GM12892 (cell line): ENCODE measurements around the gene PATE1.

ENCODE experiments used
- DNase-seq: peaks from one replicate; pipeline ENCODE4 v3.0.0; 2011; ENCODE audit not compliant: insufficient read length
- FAIRE-seq: peaks from 2 replicates; lab custom pipeline; 2011; peaks lifted over from hg19 to GRCh38; lab: Jason Lieb, UNC
- POLR2A ChIP-seq: IDR thresholded peaks from 2 replicates; pipeline ENCODE4 v1.6.1; 2011; ENCODE audit warnings: low read depth, low read length, control low read depth
- POLR2AphosphoS5 ChIP-seq: IDR thresholded peaks from 2 replicates; pipeline ENCODE4 v1.6.1; 2011; ENCODE audit warnings: low read depth, low read length, control low read depth
- TAF1 ChIP-seq: IDR thresholded peaks from 2 replicates; pipeline ENCODE4 v1.6.1; 2011; ENCODE audit warnings: low read depth, mild to moderate bottlenecking, control low read depth, low read length, borderline replicate concordance

The PATE1 gene

GRCh38 chr11:125763483-125763882 lies 17.4 kb downstream of the PATE1 start:
- no peak for TF ChIP-seq TAF1
- no peak for TF ChIP-seq POLR2A
- no peak for TF ChIP-seq POLR2AphosphoS5
- no peak for DNase-seq
- FAIRE-seq, result no peak

- no peak for TF ChIP-seq TAF1
- no peak for TF ChIP-seq POLR2AphosphoS5
- no peak for TF ChIP-seq POLR2A
- FAIRE-seq (no peak), DNase-seq (no peak)
Observed at GRCh38 chr11:125766251-125766650, 20.2 kb downstream of the PATE1 start.

- FAIRE-seq, result no peak
- TF ChIP-seq POLR2A (no peak), POLR2AphosphoS5 (no peak), TAF1 (no peak)
- DNase-seq, result no peak
Observed at GRCh38 chr11:125768336-125769046, 22.4 kb downstream of the PATE1 start.

- DNase-seq, result no peak
- no peak for TF ChIP-seq POLR2A
- TF ChIP-seq TAF1, result no peak
- no peak for TF ChIP-seq POLR2AphosphoS5
- FAIRE-seq, result no peak
Observed at GRCh38 chr11:125770583-125770982, 24.5 kb downstream of the PATE1 start.

GRCh38 chr11:125772834-125773505 lies 26.9 kb downstream of the PATE1 start:
- TF ChIP-seq POLR2AphosphoS5, result no peak
- no peak for TF ChIP-seq TAF1
- no peak for TF ChIP-seq POLR2A
- DNase-seq (no peak), FAIRE-seq (no peak)

- TF ChIP-seq POLR2A (no peak), TAF1 (no peak), POLR2AphosphoS5 (no peak)
- no peak for FAIRE-seq
- no peak for DNase-seq
Observed at GRCh38 chr11:125773516-125773915, 27.4 kb downstream of the PATE1 start.

GRCh38 chr11:125777309-125777708 lies 31.2 kb downstream of the PATE1 start:
- FAIRE-seq, result no peak
- DNase-seq, result no peak
- TF ChIP-seq POLR2A (no peak), POLR2AphosphoS5 (no peak), TAF1 (no peak)

GRCh38 chr11:125778728-125779127 lies 32.6 kb downstream of the PATE1 start, which contains the start of gene PATE2:
PATE2 (minus strand) TSS chr11:125778828; CDS start chr11:125778773, 55 bp downstream.
- DNase-seq (no peak), FAIRE-seq (no peak)
- TF ChIP-seq POLR2A (no peak), POLR2AphosphoS5 (no peak), TAF1 (no peak)

- DNase-seq (no peak), FAIRE-seq (no peak)
- TF ChIP-seq TAF1, result no peak
- TF ChIP-seq POLR2A, result no peak
- TF ChIP-seq POLR2AphosphoS5, result no peak
Observed at GRCh38 chr11:125784678-125785077, 38.6 kb downstream of the PATE1 start.

- no peak for DNase-seq
- TF ChIP-seq POLR2A (no peak), POLR2AphosphoS5 (no peak), TAF1 (no peak)
- no peak for FAIRE-seq
Observed at GRCh38 chr11:125787827-125788226, 41.7 kb downstream of the PATE1 start, which contains the start of gene PATE3. PATE3 (plus strand) TSS chr11:125788127; CDS start chr11:125788152, 25 bp downstream.

GRCh38 chr11:125790825-125791224 lies 44.7 kb downstream of the PATE1 start:
- TF ChIP-seq POLR2AphosphoS5, result no peak
- TF ChIP-seq TAF1, result no peak
- no peak for TF ChIP-seq POLR2A
- no peak for FAIRE-seq
- no peak for DNase-seq

GRCh38 chr11:125797641-125798040 lies 51.6 kb downstream of the PATE1 start:
- DNase-seq, result no peak
- FAIRE-seq, result no peak

More at GRCh38 chr11:125797641-125798040, 51.6 kb downstream of the PATE1 start:
- TF ChIP-seq TAF1 (no peak), POLR2AphosphoS5 (no peak), POLR2A (no peak)
